SK-N-SH (cell line): ENCODE measurements around the gene MAP4K1.

Source experiments
- EP300 ChIP-seq, 2 experiments: IDR thresholded peaks; 2 replicates each; pipeline versions ENCODE4 v1.4.0 to v1.6.1; 2012; ENCODE audit warnings: borderline replicate concordance in 1 of 2, low read depth in 1 of 2, low read length in 1 of 2
- GABPA ChIP-seq: IDR thresholded peaks from 2 replicates; pipeline ENCODE4 v1.4.0; 2012; ENCODE audit warnings: low read depth, mild to moderate bottlenecking
- GATA2 ChIP-seq: sonication (generic); formaldehyde crosslinking; IDR thresholded peaks from 2 replicates; pipeline ENCODE4 v1.5.0; 2020; ENCODE audit warnings: mild to moderate bottlenecking, missing genetic modification reagents
- JUND ChIP-seq: IDR thresholded peaks from 2 replicates; pipeline ENCODE4 v1.4.0; 2012
- NRF1 ChIP-seq: IDR thresholded peaks from 2 replicates; pipeline ENCODE4 v1.6.1; 2012; ENCODE audit warnings: low read depth, mild to moderate bottlenecking, low read length
- POLR2AphosphoS5 ChIP-seq: IDR thresholded peaks from 2 replicates; pipeline ENCODE4 v1.6.1; 2012; ENCODE audit warnings: low read depth, low read length
- SIN3A ChIP-seq: IDR thresholded peaks from 2 replicates; pipeline ENCODE4 v1.6.1; 2012; ENCODE audit warnings: low read depth, mild to moderate bottlenecking, low read length, moderate library complexity, borderline replicate concordance
- TAF1 ChIP-seq: IDR thresholded peaks from 2 replicates; pipeline ENCODE4 v1.6.1; 2012; ENCODE audit warnings: low read depth, mild to moderate bottlenecking, low read length, moderate library complexity, borderline replicate concordance
- TCF12 ChIP-seq: IDR thresholded peaks from 2 replicates; pipeline ENCODE4 v1.4.0; 2012
- YY1 ChIP-seq: IDR thresholded peaks from 2 replicates; pipeline ENCODE4 v1.4.0; 2012; ENCODE audit warnings: low read depth, mild to moderate bottlenecking
- TF ChIP-seq, protein P1 (sequence below): fragments of 200-600 bp; sonication (generic); IDR thresholded peaks from 2 replicates; pipeline ENCODE4 v1.6.1; 2017; ENCODE audit warnings: antibody characterized with exemption, mild to moderate bottlenecking, moderate library complexity
- TF ChIP-seq, protein P2 (sequence below): fragments of 150-350 bp; IDR thresholded peaks from 2 replicates; pipeline ENCODE4 v1.6.1; 2017; ENCODE audit warnings: antibody characterized with exemption, low read length, low read depth, borderline replicate concordance
- TF ChIP-seq, protein P3 (sequence below): IDR thresholded peaks from 2 replicates; pipeline ENCODE4 v1.4.0; 2012; ENCODE audit warnings: low read depth, borderline replicate concordance

DNA sequence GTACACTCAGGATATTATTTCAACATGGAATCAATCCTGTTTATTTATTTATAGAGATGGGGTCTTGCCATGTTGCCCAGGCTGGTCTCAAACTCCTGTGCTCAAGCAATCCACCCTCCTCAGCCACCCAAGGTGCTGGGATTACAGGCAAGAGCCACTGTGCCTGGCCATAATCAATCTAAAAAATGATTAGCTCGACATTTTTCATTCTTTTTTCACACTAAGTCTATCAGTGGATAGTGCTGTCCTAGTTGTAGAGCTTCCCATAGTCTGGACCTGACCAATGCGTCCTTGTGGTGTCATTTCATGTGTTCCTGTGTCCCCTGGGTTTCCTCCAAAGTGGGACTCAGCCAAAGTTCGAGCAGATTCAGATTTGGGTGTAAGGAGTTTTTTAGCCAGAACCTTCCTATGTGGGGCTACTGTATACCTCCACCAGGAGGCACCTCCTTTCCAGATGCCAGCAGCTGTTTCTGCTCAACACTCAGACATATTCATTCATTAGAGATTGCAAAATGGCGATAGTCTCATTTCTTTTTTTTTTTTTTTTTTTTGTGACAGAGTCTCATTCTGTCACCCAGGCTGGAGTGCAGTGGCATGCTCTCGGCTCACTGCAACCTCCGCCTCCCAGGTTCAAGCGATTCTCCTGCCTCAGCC lies 61.1 kb downstream of the MAP4K1 start:
- TF ChIP-seq POLR2AphosphoS5 (no peak), GATA2 (CRISPR knock-in tag) (no peak), GABPA (no peak), NRF1 (no peak), SIN3A (no peak), JUND (no peak), YY1 (no peak), EP300 (IDR thresholded peaks at IDR 0.05; ENCODE audit: borderline replicate concordance in 1 of 2, low read depth in 1 of 2, low read length in 1 of 2) (no peak), TAF1 (no peak), TCF12 (no peak)
- TF ChIP-seq, protein P1, sequence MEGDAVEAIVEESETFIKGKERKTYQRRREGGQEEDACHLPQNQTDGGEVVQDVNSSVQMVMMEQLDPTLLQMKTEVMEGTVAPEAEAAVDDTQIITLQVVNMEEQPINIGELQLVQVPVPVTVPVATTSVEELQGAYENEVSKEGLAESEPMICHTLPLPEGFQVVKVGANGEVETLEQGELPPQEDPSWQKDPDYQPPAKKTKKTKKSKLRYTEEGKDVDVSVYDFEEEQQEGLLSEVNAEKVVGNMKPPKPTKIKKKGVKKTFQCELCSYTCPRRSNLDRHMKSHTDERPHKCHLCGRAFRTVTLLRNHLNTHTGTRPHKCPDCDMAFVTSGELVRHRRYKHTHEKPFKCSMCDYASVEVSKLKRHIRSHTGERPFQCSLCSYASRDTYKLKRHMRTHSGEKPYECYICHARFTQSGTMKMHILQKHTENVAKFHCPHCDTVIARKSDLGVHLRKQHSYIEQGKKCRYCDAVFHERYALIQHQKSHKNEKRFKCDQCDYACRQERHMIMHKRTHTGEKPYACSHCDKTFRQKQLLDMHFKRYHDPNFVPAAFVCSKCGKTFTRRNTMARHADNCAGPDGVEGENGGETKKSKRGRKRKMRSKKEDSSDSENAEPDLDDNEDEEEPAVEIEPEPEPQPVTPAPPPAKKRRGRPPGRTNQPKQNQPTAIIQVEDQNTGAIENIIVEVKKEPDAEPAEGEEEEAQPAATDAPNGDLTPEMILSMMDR = no peak
- TF ChIP-seq, protein P2, sequence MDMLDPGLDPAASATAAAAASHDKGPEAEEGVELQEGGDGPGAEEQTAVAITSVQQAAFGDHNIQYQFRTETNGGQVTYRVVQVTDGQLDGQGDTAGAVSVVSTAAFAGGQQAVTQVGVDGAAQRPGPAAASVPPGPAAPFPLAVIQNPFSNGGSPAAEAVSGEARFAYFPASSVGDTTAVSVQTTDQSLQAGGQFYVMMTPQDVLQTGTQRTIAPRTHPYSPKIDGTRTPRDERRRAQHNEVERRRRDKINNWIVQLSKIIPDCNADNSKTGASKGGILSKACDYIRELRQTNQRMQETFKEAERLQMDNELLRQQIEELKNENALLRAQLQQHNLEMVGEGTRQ = no peak
- TF ChIP-seq, protein P3, sequence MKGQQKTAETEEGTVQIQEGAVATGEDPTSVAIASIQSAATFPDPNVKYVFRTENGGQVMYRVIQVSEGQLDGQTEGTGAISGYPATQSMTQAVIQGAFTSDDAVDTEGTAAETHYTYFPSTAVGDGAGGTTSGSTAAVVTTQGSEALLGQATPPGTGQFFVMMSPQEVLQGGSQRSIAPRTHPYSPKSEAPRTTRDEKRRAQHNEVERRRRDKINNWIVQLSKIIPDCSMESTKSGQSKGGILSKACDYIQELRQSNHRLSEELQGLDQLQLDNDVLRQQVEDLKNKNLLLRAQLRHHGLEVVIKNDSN = no peak
